SK-N-MC (cell line): Measurements from ENCODE around the gene TERF2IP.

Experiments used
- DNase-seq: peaks from one replicate; pipeline ENCODE4 v3.0.0-alpha.2; 2011; ENCODE audit warnings: low read depth, low spot score
- H3K27ac ChIP-seq: fragments of 200-600 bp; sonication (generic); 2 replicates; pipeline ENCODE4 v1.5.1; 2016; ENCODE audit warnings: mixed run types
- H3K36me3 ChIP-seq: fragments of 200-600 bp; sonication (generic); 2 replicates; pipeline ENCODE4 v1.6.1; 2017; ENCODE audit warnings: antibody characterized with exemption, low read length, mixed read lengths; ENCODE audit not compliant: insufficient read depth
- H3K4me3 ChIP-seq: fragments of 200-600 bp; sonication (generic); 2 replicates; pipeline ENCODE4 v1.5.1; 2016
- H3K9ac ChIP-seq: fragments of 200-600 bp; sonication (generic); 2 replicates; pipeline ENCODE4 v1.8.0; 2017; ENCODE audit warnings: mixed run types, mixed read lengths; ENCODE audit not compliant: insufficient read length
- H3K9me3 ChIP-seq: fragments of 200-600 bp; sonication (generic); 2 replicates; pipeline ENCODE4 v1.6.1; 2017; ENCODE audit warnings: low read depth, mild to moderate bottlenecking, antibody characterized with exemption, low read length, moderate library complexity, mixed read lengths
- EZH2 ChIP-seq: fragments of 200-600 bp; sonication (generic); IDR thresholded peaks from one replicate; pipeline ENCODE4 v1.6.1; 2017; ENCODE audit warnings: antibody characterized with exemption
- FOXP2 ChIP-seq: optimal IDR thresholded peaks from 2 replicates; pipeline ENCODE3; 2011; ENCODE audit warnings: mild to moderate bottlenecking, moderate library complexity; ENCODE audit not compliant: insufficient read depth; ENCODE audit errors: extremely low read length, control extremely low read depth
- POLR2AphosphoS5 ChIP-seq: IDR thresholded peaks from 2 replicates; pipeline ENCODE4 v1.6.1; 2012; ENCODE audit warnings: mild to moderate bottlenecking, low read depth, low read length, borderline replicate concordance

Gene TERF2IP

GRCh38 chr16:75653922-75654321, 6.3 kb downstream of the TERF2IP start:
- H3K9me3 ChIP-seq, result no peaks in the 10 kb centered on the region
- no peak for DNase-seq
- TF ChIP-seq FOXP2, result no peak
- TF ChIP-seq EZH2, result no peak
- no peak for TF ChIP-seq POLR2AphosphoS5
- H3K9ac ChIP-seq, result no peak overlapping the region
- H3K27ac ChIP-seq, result no peak overlapping the region
- H3K4me3 ChIP-seq, result no peak overlapping the region
- peaks cover 31% of the 10 kb centered on the region for H3K36me3 ChIP-seq

DNA sequence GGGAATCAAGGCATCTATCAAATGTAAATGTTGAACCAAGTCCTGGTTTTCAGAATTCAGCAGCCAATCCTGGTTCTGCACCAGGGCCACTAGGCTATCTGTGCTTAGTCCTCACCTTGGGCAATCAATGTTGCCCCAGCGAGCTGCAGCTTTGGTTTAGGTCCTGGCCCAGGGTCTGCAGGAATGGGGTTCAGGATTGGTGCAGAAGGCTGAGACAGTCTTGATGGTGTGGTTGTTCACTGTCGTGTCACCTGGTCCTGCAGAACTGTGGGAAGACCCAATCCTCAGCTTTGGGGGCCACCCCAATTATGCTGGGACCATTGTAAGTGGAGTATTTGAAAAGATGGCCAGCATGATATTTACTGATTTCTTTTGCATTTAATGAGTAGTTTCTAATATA, 10.6 kb downstream of the TERF2IP start:
- peaks cover 31% of the 10 kb centered on the region for H3K36me3 ChIP-seq
- no peak overlapping the region for H3K4me3 ChIP-seq
- no peak for DNase-seq
- H3K27ac ChIP-seq, result no peak overlapping the region
- TF ChIP-seq EZH2 (no peak), POLR2AphosphoS5 (no peak), FOXP2 (no peak)
- H3K9me3 ChIP-seq, result no peaks in the 10 kb centered on the region
- no peak overlapping the region for H3K9ac ChIP-seq

- Histone ChIP-seq H3K4me3 (no peak overlapping the region), H3K27ac (no peak overlapping the region), H3K9me3 (no peaks in the 10 kb centered on the region), H3K9ac (no peak overlapping the region), H3K36me3 (peaks cover 25% of the 10 kb centered on the region)
- TF ChIP-seq FOXP2, result no peak
- no peak for TF ChIP-seq POLR2AphosphoS5
- TF ChIP-seq EZH2, result no peak
- no peak for DNase-seq
Measured at GRCh38 chr16:75660321-75660720, 12.7 kb downstream of the TERF2IP start.

GRCh38 chr16:75660726-75661302, 13.2 kb downstream of the TERF2IP start:
- no peak for DNase-seq
- no peak overlapping the region for H3K27ac ChIP-seq
- H3K4me3 ChIP-seq, result no peak overlapping the region
- no peaks in the 10 kb centered on the region for H3K9me3 ChIP-seq
- no peak for TF ChIP-seq FOXP2
- TF ChIP-seq EZH2, result no peak
- TF ChIP-seq POLR2AphosphoS5, result no peak
- H3K36me3 ChIP-seq, result peaks cover 21% of the 10 kb centered on the region
- H3K9ac ChIP-seq, result no peak overlapping the region

DNA sequence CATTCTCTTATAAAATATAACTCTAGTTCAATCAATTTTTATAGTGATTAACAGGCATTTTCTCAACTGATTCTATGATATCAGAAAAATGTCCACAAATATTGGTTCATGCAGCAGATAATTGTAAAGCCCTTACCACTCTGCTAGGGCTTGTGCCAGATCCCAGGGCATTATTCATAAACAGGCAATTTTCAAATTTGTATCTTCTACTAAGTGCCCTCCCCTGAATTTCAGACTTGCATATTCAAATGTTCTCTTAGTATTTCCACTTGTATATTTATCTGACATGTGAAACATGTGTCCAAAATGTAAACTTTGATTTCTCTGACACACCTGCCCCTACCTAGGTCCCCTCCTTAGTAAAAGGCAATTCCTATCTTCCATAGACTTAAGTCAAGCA, 19.9 kb downstream of the TERF2IP start:
- TF ChIP-seq POLR2AphosphoS5, result no peak
- no peak for TF ChIP-seq EZH2
- Histone ChIP-seq H3K9me3 (no peaks in the 10 kb centered on the region), H3K36me3 (no peaks in the 10 kb centered on the region), H3K4me3 (no peak overlapping the region), H3K9ac (no peak overlapping the region), H3K27ac (no peak overlapping the region)
- no peak for DNase-seq

GRCh38 chr16:75676909-75677308, 29.3 kb downstream of the TERF2IP start, which contains the start of gene CPHXL2:
Gene CPHXL2 (minus strand): TSS chr16:75677009. CDS start chr16:75676999, 10 bp downstream.
- Histone ChIP-seq H3K9ac (no peak within 1 kb of the TSS), H3K36me3 (no peaks in the 10 kb centered on the region), H3K27ac (no peak within 1 kb of the TSS), H3K4me3 (no peak within 1 kb of the TSS), H3K9me3 (no peaks in the 10 kb centered on the region)
- TF ChIP-seq EZH2 (no peak), POLR2AphosphoS5 (no peak), FOXP2 (no peak)
- DNase-seq, result no peak

DNA sequence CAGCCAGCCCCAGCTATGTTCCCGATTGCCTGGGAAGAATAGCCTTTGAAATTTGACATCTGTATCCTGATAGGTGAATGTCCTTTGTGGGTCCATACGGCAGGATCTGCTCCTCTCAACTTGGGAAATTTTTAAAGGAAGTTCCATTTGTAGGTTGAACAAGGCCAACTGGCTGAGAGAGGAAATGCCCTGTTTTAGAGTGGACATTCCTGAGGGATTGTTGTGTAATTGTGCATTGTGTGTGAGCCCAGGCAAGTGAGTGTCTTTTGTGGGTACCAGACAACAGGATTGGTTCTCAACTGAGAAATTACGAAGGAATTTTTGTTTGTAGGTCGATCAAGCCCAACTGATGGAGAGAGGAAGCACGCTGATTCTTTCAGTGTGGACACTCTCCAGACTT, 31.8 kb downstream of the TERF2IP start:
- Histone ChIP-seq H3K9ac (no peak overlapping the region), H3K9me3 (no peaks in the 10 kb centered on the region), H3K36me3 (no peaks in the 10 kb centered on the region), H3K27ac (no peak overlapping the region), H3K4me3 (no peak overlapping the region)
- TF ChIP-seq POLR2AphosphoS5 (no peak), EZH2 (no peak), FOXP2 (no peak)
- no peak for DNase-seq

GRCh38 chr16:75682308-75682707, 34.7 kb downstream of the TERF2IP start:
- Histone ChIP-seq H3K9ac (no peak overlapping the region), H3K36me3 (no peaks in the 10 kb centered on the region), H3K9me3 (no peaks in the 10 kb centered on the region), H3K4me3 (no peak overlapping the region), H3K27ac (no peak overlapping the region)
- DNase-seq, result no peak
- TF ChIP-seq POLR2AphosphoS5 (no peak), EZH2 (no peak), FOXP2 (no peak)

DNA sequence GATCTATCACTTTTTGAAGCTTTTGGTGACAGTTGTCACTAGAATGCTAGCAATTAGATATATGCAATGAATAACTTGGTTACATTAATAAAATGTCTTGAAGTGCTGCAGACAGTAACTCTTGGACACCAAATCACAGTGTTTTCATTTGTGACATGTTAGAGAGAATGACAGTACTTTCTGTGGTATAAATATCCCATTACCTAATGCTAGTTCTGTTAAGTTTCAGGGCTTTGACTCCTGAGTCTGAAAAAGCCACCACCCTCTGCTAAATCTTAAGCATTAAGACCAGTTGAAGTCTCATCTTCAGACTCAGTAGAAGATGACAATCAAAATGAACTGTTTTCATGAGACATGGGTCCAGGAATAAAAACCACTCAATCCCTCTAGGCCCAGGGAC, 39.8 kb downstream of the TERF2IP start:
- Histone ChIP-seq H3K9me3 (no peaks in the 10 kb centered on the region), H3K4me3 (no peak overlapping the region), H3K36me3 (no peaks in the 10 kb centered on the region), H3K27ac (no peak overlapping the region), H3K9ac (no peak overlapping the region)
- no peak for DNase-seq
- TF ChIP-seq POLR2AphosphoS5 (no peak), FOXP2 (no peak), EZH2 (no peak)
